Testis (tissue), 2 donors: ENCODE results near the gene KCND3.

Experiments
- POLR2A ChIP-seq: fragments of 450-650 bp; IDR thresholded peaks from one replicate; pipeline ENCODE4 v1.6.1; 2017; ENCODE audit warnings: antibody characterized with exemption, mild to moderate bottlenecking, moderate library complexity
- TF ChIP-seq, protein P1 (sequence below), 3 experiments: fragments of 450-650 bp in 2 of 3; fragments of 200-600 bp in 1 of 3; sonication (generic) in 1 of 3; IDR thresholded peaks; one replicate each; pipeline ENCODE4 v1.5.1; 2016 to 2019; ENCODE audit warnings: antibody characterized with exemption in 3 of 3, mild to moderate bottlenecking in 2 of 3, moderate library complexity in 1 of 3

DNA sequence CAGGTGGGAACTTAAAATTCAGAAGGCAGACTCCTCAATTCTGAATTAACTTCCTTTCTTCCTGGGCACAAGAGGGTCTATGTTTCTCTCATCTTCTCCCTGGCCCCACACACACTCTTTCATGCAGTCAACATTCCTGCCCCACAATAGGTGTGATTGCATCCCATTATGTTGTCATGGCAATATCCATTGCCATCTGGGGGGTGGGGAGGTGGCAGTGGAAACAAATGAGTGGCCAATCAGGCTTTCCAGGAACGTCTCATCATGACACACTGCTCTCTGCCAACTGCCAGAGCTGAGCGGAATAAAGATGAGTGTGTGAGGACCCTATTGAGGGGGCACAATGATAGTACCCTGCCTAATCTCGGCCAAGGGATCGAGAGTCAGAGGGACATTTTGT, 80.4 kb downstream of the KCND3 start:
- TF ChIP-seq, protein P1, sequence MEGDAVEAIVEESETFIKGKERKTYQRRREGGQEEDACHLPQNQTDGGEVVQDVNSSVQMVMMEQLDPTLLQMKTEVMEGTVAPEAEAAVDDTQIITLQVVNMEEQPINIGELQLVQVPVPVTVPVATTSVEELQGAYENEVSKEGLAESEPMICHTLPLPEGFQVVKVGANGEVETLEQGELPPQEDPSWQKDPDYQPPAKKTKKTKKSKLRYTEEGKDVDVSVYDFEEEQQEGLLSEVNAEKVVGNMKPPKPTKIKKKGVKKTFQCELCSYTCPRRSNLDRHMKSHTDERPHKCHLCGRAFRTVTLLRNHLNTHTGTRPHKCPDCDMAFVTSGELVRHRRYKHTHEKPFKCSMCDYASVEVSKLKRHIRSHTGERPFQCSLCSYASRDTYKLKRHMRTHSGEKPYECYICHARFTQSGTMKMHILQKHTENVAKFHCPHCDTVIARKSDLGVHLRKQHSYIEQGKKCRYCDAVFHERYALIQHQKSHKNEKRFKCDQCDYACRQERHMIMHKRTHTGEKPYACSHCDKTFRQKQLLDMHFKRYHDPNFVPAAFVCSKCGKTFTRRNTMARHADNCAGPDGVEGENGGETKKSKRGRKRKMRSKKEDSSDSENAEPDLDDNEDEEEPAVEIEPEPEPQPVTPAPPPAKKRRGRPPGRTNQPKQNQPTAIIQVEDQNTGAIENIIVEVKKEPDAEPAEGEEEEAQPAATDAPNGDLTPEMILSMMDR (IDR thresholded peaks at IDR 0.05), result no peak
- no peak for TF ChIP-seq POLR2A
